ENCODE measurements around the gene TEX13A.

GRCh38 chrX:105189093-105189492 lies 31.4 kb downstream of the TEX13A start:
- TF ChIP-seq TCF7L2 (IDR thresholded peaks at IDR 0.05; ENCODE audit: low read depth, low read length), result no peak
- TF ChIP-seq CTCF (IDR thresholded peaks at IDR 0.05), result peak; percentile 28; the same call in 1 of the 2 replicates

Data from Panc1 (cell line).